Caki2 (cell line): Measurements from ENCODE around the gene SLC52A1. TPM values are rescaled to one million over a fixed set of nuclear protein-coding genes. Genes with fewer than 3 reads are reported as not detected.
"Not testable (repeated sequence)": the region's sequence is repeated elsewhere in the genome, so short reads cannot be mapped to it uniquely, and the experiment has no call there.

ENCODE experiments used
- DNase-seq: peaks from one replicate; pipeline ENCODE4 v3.0.0-alpha.2; 2015; ENCODE audit warnings: low read depth
- in situ Hi-C: cut with HindIII; loops from 2 replicates; pipeline ENCODE4 v1.10.0; 2016; ENCODE audit warnings: low sequenced_read_pairs, low pct_unique_long_range_greater_than_20kb, mixed read lengths
- total RNA-seq: library from RNA; depleted of rRNA; stranded (reverse); fragments of >200 nt; shearing (Covaris generic); gene quantifications from 2 replicates; pipeline ENCODE4 v1.2.3, GENCODE V29; 2014; ENCODE audit warnings: low replicate concordance

Gene SLC52A1
- total RNA-seq, 1 experiment from 2014 or later: not detected

DNA sequence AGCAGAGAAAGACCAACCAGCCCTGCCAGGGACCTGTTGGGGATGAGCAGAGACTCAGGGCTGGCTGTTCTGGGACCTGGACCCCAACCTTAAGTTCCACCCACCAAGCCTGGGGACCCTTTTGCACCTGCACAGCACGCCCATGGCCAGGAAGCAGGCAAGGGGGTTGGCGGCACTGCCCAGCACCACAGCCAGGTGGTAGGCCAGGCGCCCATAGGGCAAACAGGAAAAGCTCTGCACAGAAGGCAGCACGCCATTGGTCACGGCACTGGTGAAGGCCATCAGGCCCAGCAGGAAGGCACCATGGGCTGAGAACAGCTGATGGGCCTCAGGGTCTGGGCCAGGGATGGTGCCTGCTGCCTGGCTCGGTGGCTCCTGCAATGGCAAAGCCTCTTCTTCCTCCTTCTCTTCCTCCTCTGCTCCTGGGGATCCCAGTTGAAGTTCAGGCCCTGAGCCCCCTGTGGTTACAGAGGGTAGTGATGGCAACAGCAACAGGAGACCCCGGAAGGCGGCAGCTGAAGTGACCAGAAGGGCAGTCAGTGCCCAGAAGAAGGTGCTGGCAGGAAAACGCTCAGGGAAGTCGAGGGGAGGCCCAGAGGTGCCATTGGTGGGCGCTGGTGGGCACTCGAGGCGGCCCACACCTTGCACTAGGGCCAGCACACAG is 1.7 kb downstream of the SLC52A1 start:
- no peak for DNase-seq
- in situ Hi-C loops: no loop called here

GRCh38 chr17:5032865-5033264 is 2.4 kb downstream of the SLC52A1 start:
- DNase-seq: no peak
- in situ Hi-C loops: no loop called here

DNA sequence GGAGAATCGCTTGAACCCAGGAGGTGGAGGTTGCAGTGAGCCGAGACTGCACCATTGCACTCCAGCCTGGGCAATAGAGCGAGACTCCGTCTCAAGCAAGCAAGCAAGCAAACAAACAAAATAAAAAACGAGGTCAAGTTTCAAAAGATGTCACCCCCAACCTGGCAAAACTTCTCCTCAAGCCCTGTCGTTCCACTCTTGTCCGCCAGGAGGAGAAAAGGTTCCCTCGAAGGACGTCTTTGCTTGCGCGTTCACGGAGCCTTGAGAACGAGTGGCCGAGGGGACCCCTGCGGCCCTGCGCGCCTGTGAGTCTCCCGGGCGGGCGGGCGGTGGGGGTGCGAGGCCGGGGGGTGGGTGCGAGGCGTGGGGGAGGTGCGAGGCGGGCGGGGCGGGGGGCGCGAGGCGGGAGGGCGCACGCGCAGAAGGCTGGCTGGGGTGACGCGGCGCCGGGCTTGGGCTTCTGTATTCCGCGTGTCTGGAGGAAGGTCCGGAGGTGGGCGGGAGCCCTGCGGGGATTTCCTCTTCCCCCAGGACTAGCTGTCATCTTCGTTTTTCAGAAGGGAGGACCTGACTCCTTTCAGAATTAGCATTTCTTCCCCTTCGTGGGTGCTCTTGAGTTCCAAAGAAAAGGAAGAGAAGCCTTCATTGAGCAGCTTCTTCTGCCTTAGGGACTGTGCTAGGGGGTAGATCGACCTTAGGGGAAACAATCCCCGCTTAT is 3.7 kb downstream of the SLC52A1 start:
- DNase-seq: peak; percentile 66

DNA sequence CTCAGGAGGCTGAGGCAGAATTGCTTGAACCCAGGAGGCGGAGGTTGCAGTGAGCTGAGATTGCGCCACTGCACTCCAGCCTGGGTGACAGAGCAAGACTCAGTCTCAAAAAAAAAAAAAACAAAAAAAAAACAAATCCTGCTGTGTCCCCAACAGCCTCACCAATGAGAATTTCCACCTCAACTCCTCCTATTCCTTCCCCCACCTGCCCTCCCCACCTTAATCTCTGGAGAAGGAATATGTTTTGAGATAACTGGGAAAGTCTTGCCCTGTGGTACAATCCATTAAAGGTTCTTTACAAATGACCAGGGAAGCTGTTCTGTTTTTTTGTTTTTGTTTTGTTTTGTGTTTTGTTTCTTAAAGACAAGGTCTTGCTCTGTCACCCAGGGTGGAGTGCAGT is 5.1 kb downstream of the SLC52A1 start:
- DNase-seq, in situ Hi-C loops: not testable (repeated sequence)

More for the DNA sequence above, 3.7 kb downstream of the SLC52A1 start:
- in situ Hi-C loops: no loop called here

DNA sequence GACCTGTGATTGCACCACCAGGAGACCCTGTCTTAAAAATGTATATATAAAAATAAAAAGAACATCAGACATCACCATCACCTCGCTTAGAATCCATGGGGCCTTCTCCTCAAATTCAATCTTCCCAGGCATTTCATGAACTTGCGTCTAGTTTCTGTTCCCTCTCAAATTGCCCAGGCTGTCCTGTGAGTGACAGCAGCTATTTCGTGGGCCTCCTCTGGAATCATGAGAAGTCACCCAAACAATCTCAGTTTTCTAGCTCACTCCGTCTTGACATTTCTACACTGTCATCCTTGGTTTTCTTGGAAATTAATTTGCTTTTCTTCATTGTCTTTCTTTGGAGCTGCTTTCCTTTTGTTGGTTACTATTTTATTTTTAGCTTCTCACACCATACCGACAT is 7.3 kb downstream of the SLC52A1 start:
- no peak for DNase-seq
- in situ Hi-C loops: no loop called here

DNA sequence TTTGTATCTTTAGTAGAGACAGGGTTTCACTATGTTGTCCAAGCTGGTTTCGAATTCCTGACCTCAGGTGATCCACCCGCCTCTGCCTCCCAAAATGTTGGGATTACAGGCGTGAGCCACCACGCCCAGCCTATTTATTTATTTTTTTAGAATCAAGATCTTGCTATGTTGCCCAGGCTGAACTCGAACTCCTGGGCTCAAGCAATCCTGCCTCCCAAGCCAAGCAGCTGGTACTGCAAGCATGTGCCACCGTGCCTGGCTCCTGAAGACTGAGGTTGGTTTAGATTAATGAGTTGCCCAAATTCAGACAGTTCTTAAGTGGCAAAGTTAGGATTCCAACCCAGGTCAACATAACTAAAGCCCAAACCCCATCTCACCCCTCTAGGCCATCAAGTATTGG is 7.9 kb downstream of the SLC52A1 start:
- in situ Hi-C loops: no loop called here
- no peak for DNase-seq

- DNase-seq: no peak
Measured at GRCh38 chr17:5024604-5025003, 10.6 kb downstream of the SLC52A1 start.

DNA sequence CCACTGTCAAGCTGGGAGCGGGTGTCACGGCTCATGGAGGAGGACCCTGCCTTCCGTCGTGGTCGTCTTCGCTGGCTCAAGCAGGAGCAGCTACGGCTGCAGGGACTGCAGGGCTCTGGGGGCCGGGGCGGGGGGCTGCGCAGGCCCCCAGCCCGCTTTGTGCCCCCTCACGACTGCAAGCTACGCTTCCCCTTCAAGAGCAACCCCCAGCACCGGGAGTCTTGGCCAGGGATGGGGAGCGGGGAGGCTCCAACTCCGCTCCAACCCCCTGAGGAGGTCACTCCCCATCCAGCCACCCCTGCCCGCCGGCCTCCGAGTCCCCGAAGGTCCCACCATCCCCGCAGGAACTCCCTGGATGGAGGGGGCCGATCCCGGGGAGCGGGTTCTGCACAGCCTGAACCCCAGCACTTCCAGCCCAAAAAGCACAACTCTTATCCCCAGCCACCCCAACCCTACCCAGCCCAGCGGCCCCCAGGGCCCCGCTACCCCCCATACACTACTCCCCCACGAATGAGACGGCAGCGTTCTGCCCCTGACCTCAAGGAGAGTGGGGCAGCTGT is 11.6 kb downstream of the SLC52A1 start:
- in situ Hi-C loops: no loop called here

More at GRCh38 chr17:5024604-5025003, 10.6 kb downstream of the SLC52A1 start:
- in situ Hi-C loops: no loop called here

GRCh38 chr17:5022171-5022711 is 13.0 kb downstream of the SLC52A1 start:
- DNase-seq: no peak
- in situ Hi-C loops: no loop called here

More for the DNA sequence above, 11.6 kb downstream of the SLC52A1 start:
- no peak for DNase-seq

DNA sequence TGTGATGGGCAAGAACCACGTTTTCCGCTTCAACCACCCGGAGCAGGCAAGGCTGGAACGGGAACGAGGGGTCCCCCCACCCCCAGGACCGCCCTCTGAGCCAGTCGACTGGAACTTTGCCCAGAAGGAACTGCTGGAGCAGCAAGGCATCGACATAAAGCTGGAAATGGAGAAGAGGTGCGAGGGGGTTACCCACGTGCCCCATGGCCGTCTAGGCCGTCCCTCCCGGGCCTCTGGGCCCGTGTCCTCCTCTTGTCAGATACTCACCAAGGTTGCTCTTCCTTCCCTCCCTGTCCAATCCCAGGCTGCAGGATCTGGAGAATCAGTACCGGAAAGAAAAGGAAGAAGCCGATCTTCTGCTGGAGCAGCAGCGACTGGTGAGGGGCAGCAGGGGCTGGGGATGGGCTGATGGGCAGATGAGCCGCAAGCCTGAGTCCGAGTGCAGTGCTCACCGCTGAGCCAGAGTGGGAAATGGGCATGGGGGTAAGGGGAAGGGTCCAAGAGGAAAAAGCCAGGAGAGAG is 14.7 kb downstream of the SLC52A1 start:
- in situ Hi-C loops: no loop called here
- no peak for DNase-seq

- in situ Hi-C loops: no loop called here
- DNase-seq: no peak
Measured at GRCh38 chr17:5019475-5019956, 15.7 kb downstream of the SLC52A1 start.

DNA sequence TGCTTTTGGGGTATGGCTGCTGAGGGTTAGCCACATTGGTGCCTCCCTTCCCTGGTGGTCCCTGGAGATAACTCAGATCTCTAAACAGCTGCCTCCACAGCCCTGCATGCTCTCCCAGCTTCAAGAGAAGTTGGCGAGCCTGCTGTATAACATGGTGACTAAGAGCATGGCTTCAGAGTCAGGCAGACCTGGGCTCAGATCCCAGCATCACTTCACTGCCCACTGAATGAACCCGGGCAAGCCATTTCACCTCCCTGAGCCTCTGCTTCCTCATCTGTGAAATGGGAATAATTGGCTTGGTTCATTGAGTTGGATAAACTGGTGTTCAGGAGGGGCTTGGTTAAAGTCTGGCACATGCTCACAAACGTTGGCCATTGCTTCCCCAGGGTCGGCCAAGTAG is 20.9 kb downstream of the SLC52A1 start:
- in situ Hi-C loops: no loop called here
- DNase-seq: no peak

GRCh38 chr17:5011928-5012327 is 23.3 kb downstream of the SLC52A1 start:
- in situ Hi-C loops: no loop called here
- no peak for DNase-seq

DNA sequence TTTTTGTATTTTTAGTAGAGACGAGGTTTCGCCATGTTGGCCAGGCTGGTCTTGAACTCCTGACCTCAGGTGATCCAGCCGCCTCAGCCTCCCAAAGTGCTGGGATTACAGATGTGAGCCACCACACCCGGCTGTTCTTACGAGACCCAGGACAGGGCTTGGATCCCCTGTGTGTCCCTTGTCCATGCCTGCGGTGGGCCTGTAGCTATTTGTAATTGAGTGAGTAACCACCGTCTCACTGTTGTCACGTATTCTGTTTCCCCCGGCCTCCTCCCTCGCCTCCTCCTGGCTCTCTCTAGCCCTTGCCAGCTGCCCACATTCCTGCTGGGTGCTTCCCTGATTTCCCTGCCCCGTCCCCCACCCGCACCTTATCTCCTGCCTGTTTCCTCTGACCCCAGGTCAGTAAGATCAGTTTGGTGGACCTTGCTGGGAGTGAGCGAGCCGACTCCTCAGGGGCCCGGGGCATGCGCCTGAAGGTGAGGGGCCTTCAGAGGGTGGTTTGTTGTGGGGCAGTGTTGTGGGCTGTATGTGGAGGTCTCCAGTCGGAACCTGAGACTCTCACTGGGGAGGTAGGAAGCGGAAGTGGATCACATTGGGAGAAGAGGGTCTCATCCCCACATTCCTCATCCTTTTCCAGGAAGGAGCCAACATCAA is 31.9 kb downstream of the SLC52A1 start:
- DNase-seq: no peak
- in situ Hi-C loops: no loop called here

GRCh38 chr17:5002121-5002788 is 33.0 kb downstream of the SLC52A1 start:
- in situ Hi-C loops: no loop called here
- DNase-seq: no peak

GRCh38 chr17:5000237-5000639 is 35.0 kb downstream of the SLC52A1 start:
- in situ Hi-C loops: no loop called here
- no peak for DNase-seq

DNA sequence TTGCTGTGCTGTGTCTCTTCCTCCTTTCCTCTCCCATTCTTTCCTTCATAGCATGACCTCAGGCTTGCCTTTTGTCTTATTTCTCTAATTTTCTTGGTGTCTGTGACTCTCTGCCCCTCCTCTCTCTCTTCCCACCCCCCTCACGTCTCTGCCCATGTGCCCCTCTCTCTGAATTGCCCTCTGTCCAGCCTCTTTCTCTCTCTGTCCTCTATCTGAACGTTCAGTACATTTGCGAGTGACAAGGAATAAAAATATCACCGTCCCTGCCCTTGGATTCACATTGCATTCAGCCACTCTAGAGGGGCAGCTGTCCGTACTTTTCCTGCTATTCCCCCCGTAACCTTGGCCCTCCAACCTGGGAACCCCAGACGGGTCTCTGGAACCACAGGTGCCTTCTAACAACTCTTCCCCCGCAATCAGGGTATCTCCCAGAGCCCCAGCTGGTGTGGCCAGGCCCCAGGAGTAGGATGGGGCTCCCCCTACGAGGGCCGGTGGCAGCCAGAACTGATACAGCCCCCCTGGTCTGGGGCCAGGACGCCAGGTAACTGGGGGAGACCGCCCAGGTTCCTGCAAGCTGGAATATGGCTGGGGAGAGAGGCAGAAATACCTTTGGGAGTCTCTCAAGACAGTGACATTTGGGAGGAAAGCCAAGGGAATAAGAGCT is 35.7 kb downstream of the SLC52A1 start:
- in situ Hi-C loops: no loop called here

More for the DNA sequence above, 35.7 kb downstream of the SLC52A1 start:
- no peak for DNase-seq
